Measurements from ENCODE around the gene SETD5.
A peak's percentile ranks its signal among the peaks of the same experiment; 100 is the strongest.

SETD5 gene

GRCh38 chr3:9388562-9389272, 8.7 kb upstream of the SETD5 start:
- DNase-seq (ENCODE audit: low read depth, low spot score), result no peak

DNA sequence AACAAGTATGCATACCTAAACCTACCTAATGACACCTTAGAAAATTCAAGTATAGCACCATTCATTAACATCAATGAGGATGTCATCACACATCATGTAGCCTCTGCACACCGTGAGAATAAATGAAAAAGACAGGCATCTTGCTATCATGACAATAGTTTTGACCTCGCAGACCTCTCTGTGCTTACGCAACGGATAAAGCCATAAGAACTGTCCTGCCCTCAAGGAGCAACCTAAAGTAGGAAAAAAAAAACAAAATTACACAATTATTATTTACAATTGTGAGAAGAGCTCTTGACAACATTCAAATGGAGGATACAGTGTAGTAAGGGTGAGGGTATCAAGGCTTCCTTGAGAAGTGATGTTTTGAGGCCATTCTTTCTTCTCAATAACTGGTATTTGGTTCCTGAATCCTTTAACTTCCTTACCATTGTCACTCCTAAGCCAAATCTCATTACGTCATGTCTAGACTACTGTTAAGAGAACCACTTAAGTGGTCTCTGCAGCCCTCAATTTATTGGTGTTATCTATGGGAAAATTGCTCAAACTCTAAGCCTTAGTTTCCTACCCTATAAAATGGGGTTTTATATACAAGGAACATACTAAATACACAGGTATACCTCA, 7.0 kb upstream of the SETD5 start:
- no peak for DNase-seq (ENCODE audit: low read depth, low spot score)

GRCh38 chr3:9392041-9392440, 5.4 kb upstream of the SETD5 start:
- DNase-seq (ENCODE audit: low read depth, low spot score), result no peak

- DNase-seq (ENCODE audit: low read depth, low spot score), result no peak
These were observed 1.7 kb upstream of the SETD5 start for GRCh38 chr3:9395570-9396300.

- no peak for DNase-seq (ENCODE audit: low read depth, low spot score)
These were observed 1.1 kb upstream of the SETD5 start for GRCh38 chr3:9396301-9396631.

DNA sequence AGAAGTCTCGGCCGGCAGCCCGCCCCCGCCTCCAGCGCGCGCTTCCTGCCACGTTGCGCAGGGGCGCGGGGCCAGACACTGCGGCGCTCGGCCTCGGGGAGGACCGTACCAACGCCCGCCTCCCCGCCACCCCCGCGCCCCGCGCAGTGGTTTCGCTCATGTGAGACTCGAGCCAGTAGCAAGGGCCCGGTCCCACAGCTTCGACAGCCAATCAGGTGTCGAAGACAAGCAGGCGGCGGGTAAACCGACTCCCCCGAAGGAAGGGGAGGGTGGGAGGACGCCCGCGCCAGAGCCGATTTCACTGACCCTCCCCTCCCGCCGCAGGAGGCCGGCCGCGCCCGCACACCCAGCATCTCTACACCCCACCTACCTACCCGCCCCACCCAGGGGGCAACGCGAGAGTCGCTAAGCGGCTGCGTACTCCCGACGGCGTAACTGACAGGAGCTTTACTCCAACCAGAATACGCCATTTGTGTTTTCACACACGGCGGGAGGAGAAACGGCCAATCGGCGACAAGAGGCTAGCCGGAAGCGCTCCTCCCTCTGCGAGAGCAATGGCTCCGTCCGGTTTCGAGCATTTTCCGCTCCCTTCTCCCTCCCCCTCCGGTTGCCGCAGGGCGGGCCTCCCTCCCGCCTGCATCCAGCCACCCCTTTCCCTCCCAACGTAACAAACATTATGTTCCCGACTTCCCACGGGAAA, 633 bp upstream of the SETD5 start:
- DNase-seq (ENCODE audit: low read depth, low spot score), result peak; percentile 93

DNA sequence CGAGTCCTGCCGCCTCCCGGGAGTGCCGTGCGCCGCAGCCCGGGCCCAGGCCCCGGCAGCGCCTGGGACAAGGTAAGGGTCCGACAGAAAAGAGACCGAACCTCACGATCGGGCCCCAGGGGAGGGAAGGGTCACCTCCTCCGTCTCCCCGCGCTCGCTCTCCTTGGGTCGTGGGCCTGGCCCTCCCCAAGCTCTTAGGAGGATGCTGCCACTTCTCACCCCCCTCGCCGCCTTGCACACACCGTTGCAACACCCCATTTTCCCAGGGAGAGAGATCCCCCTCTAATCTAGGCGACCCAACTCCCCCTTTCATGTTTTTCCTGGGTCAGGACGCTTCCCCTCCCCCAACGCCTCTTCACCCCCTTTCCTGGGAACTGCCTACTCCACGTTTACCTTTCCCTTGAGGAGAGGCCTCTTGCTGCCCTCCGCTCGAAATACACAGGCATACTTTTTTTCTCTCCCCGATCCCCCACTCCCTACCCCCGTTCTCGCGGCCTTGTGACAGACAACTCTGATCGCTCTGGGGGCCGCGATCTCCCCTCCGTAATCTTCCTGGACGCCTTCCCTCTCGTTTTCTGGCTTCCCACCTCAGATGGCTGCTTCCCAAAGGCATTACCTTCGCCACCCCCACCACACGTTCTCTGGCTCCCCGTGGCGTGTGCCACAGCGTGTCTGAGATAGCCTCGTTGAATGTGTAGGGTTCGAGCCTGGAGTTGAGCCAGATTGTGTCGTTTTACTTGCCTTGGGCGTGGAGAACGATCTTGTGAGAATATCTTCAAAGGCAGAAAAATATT, 688 bp downstream of the SETD5 start:
- peak; percentile 7 for DNase-seq (ENCODE audit: low read depth, low spot score)

DNA sequence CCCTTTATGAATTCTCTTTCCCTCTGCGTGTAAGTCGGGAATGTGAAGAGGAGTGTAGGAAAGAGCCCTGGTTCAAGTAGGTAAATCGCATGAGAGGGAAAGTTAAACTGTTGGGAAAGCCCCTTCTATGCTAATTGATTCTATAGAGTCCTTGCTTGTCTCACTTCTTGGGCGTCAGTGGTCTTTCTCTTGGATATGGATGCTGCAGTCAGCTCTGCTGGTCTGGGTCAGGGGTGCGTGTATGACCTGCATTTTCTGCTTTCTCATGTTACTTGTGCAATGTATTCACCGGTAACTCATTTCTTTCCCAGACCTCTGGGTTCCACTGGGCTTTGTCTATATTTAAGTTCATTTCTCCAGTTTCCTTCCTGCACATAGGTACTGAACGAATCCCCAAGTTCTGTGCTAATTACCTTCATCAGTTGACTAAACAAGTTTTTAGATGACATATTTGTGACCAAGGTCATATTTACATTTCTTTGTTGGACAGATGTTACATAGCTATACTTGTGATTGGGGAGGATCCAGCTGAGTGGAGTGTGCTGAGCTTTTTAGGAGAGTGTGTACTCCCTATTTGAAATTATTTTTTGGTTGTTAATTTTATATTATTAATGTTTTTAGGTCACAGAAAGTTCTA, 1.4 kb downstream of the SETD5 start:
- no peak for DNase-seq (ENCODE audit: low read depth, low spot score)

GRCh38 chr3:9399337-9399703, 1.9 kb downstream of the SETD5 start:
- no peak for DNase-seq (ENCODE audit: low read depth, low spot score)

DNA sequence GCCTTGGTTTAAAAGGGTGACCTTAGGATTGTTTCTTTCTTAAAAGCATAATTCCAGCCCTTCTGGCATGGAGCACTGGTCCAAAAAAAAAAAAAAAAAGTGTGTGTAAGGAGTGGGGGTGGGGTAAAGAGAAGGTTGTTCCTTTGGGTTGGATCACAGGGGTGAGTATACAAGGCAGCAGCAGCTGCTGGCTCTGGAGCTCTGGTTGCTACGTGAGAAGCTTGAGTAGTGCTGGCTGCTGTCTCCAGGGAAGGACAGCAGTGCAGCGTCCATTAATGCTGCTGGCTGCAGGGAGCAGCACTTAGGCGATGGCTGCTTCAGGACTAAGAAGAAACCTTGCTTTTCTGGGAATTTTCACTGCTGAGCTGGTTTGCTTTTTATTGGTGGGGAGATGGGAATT, 2.3 kb downstream of the SETD5 start:
- DNase-seq (ENCODE audit: low read depth, low spot score), result no peak

DNA sequence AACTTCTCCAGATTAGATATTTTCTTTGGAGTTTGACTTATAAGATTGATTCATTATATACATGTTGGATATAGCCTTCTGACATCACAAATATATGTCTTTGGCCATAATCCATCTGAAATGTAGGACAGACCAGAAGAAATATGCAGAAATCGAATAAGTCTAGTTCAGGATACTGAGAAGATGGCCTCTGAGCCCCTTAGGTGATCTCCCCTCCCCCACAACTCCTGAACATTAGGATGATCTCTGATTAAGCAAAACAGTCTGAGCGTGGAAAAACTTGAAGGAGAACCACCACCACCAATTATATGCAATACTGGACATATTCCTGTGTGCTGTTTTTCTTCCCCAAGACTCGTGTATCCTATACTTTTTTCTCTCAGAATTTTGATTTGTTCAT, 3.2 kb downstream of the SETD5 start:
- DNase-seq (ENCODE audit: low read depth, low spot score), result no peak

GRCh38 chr3:9401986-9402385, 4.6 kb downstream of the SETD5 start:
- DNase-seq (ENCODE audit: low read depth, low spot score), result no peak

DNA sequence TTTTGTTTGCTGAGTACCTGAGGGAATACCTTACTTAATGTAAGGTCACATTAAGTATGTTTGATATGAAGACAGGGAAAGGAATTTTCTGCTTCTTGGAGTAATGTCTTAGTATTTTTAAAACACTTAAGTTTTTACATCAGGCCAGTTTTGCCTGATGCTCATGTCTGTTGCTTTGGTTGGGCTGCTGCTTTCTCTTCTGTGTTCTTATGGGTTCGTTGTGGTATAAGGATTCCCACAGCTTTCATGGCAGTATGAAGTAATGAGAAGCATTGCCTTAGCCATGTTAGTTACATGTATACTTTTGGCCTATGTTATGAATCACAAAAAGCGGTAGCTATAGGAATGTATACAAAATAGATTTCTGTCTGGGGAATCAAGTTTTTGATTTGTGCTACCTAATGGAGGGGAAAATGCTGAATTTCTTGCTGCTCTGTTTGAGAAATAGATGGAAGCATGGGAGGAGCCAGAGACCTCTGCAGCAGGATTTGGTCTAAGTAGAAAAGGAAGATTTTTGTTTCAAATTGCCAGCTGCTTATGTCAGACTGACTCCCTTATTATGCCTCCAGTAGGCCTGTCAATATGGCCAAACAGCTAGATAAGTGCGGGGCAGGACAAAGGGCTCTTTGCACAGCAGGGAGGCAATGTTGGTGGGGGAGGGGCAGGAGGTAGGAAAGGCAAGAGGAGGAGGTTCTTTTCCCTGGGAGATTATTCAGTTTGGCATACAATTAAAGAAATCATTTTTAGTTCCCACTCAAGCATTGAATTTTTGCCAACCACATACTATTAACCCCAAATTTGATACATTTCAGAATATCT, 5.2 kb downstream of the SETD5 start:
- DNase-seq (ENCODE audit: low read depth, low spot score), result no peak

DNA sequence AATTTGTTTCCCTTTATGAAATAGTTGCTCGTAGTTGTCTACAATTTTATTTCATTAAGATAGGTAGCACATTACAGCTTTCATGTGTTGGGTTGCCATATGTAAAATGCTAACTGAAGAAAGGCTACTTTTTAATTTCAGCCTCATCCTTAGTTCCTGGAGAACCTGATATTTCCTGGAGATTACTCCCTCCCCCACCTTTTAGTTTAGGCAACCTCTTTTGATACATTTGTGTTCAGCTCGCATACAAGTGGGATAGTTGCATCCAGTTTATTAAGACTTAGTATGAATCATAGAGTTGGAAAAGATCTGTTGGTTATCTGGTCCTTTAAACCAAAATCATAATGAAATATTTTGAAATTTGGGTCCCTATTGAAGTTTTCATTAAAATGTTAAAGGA, 6.0 kb downstream of the SETD5 start:
- DNase-seq (ENCODE audit: low read depth, low spot score), result no peak

DNA sequence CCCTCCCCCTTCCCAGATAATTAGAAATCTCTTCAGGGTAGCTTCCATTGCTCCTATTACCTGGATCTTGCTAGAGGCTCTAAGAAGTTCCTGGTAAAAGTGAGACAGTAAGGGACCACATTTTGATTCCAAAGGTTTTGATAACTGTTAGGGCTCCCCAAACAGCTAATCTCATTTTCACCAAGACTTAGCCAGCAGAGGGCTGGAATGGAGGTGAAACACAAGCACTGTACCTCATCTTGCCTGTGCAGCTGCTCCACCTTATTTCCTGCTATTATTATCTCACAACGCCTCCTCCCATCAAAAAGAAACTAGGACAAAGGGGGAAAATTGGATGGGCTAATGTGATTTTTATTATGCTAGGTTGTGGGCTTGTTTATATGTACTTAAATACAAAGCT, 7.3 kb downstream of the SETD5 start:
- DNase-seq (ENCODE audit: low read depth, low spot score), result no peak

GRCh38 chr3:9405756-9406155, 8.3 kb downstream of the SETD5 start:
- DNase-seq (ENCODE audit: low read depth, low spot score), result no peak

GRCh38 chr3:9406856-9407626, 9.6 kb downstream of the SETD5 start:
- DNase-seq (ENCODE audit: low read depth, low spot score), result no peak

- DNase-seq (ENCODE audit: low read depth, low spot score), result no peak
These were observed 10.6 kb downstream of the SETD5 start for GRCh38 chr3:9408061-9408460.

DNA sequence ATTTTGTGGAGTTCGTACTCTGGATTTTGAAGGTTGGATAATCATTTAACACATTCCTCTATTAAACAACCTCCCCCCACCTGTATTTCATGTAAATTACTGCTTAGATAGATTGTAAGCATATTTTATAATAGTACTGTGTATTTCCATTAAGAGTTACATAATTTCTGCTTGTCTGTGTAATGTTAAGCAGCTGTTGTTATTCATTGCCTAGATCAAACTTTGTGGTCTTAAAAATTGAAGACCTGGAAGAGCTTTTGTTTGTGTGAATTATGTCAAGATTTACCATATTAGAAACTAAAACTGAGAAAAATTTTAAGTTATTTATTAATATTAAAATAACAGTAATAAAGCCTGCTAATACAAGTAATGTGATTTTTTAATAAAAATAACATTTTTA, 11.1 kb downstream of the SETD5 start:
- no peak for DNase-seq (ENCODE audit: low read depth, low spot score)
